GM12892 (cell line): ENCODE results near the gene PTPN4.

Experiments used
- DNase-seq: peaks from one replicate; pipeline ENCODE4 v3.0.0; 2011; ENCODE audit not compliant: insufficient read length
- FAIRE-seq: peaks from 2 replicates; lab custom pipeline; 2011; peaks lifted over from hg19 to GRCh38; lab: Jason Lieb, UNC
- POLR2A ChIP-seq: IDR thresholded peaks from 2 replicates; pipeline ENCODE4 v1.6.1; 2011; ENCODE audit warnings: low read depth, low read length, control low read depth
- POLR2AphosphoS5 ChIP-seq: IDR thresholded peaks from 2 replicates; pipeline ENCODE4 v1.6.1; 2011; ENCODE audit warnings: low read depth, low read length, control low read depth
- TAF1 ChIP-seq: IDR thresholded peaks from 2 replicates; pipeline ENCODE4 v1.6.1; 2011; ENCODE audit warnings: low read depth, mild to moderate bottlenecking, control low read depth, low read length, borderline replicate concordance

PTPN4 gene

DNA sequence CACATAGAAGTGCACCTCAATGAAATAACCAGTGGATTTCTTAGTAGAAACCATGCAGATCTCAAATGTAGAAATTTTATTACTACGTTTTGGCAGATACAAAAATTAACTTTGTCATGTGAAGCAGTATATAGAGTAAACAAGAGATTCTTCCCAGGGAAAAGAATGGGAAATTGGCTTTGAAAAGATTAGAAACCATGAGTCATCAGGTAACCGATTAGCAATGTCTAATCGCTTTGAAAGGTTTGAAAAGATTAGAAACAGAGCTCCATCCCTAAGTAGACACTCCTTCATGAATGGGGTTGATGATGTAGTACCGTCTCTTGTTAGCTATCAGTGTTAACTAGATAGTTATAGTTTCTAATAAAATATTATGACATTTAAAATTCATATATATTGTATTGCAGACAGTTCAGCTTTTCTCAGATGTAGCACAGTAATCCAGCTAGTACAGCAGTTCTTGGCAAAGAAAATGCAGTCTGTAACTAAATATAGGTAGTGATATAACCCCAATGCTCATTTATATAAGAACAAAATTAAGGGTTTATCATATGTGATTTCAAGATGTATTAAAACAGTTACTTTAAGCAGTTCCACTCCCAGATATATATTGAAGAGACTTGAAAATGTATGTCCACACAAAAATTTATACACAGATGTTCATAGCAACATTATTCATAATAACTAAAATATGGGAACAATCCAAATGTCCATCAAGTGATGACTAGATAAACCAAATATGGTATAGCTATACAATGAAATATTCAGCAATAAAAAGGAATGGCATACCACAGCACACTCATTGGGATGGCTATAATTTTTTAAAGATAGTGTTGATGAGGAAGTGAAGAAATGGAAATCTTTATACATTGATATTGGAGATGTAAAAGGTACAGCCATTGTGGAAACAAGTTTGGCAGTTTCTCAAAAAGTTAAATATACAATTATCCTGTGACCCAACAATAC, 113.9 kb downstream of the PTPN4 start:
- no peak for DNase-seq
- TF ChIP-seq TAF1 (no peak), POLR2A (no peak), POLR2AphosphoS5 (no peak)
- FAIRE-seq, result no peak

DNA sequence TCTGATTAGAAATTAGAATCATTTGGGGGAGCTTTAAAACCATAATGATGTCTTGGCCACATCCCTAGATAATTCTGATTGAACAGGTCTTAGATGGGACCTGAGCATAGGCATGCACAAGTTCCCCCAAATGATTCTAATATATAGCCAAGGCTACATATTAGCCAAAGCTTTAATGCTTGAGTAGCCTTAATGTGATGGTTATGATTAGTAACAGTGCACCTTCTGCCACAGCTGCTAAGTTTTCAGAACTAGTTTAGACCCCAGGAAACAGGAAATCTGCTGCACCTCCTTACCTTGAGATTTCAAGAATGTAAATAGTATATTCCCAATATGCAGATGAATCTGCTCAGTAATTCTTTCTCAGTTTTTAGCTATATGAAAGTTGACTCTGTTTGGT, 119.8 kb downstream of the PTPN4 start:
- no peak for TF ChIP-seq POLR2A
- TF ChIP-seq POLR2AphosphoS5, result no peak
- no peak for TF ChIP-seq TAF1
- FAIRE-seq (peak; percentile 72), DNase-seq (no peak)

DNA sequence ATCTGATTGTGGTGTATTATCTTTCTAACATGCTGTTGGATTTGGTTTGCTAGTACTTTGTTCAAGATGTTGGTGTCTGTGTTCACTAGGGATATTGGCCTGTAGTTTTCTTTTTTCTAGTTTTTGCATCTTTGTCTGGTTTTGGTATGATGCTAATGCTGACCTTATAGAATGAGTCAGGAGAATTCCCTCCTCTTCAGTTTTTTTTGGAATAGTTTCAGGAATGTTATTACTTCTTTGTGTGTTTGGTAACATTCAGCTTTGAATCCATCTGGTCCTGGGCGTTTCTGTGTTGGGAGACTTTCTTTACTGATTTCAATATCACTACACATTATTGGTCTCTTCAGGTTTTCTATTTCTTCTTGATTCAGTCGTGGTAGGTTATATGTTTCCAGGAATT, 129.0 kb downstream of the PTPN4 start:
- no peak for FAIRE-seq
- TF ChIP-seq POLR2A, result no peak
- TF ChIP-seq POLR2AphosphoS5, result no peak
- no peak for TF ChIP-seq TAF1
- no peak for DNase-seq

DNA sequence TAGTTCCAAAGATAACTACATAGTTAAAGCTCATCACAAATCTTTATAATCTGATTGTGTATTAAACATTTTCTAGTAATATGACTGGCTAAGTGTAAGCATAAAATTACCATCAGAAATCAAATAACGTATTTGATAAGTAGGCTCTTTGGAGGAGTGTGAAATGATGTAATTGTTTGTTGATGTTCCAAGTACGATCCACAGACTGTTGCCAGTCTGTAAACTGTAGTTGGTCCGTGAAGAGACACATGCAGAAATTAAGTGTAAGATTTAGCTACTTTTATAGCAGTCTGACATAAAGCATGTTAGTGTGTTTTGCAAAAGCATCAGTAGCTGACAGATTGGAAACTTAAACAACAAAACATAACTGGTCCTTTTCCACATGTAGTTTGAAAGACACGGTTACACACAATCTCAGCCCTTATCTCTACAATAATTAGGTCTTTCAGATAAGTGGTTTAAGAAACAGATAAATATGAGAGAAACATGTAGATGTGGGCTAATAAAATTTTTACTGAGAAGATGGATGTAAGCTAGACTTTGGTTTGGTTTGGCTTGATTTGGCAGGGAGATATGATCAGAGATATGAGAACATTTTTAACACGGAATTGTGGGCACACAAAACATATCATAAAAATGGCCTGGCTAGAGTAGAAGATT, 138.1 kb downstream of the PTPN4 start:
- FAIRE-seq (no peak), DNase-seq (no peak)
- TF ChIP-seq POLR2AphosphoS5 (no peak), POLR2A (no peak), TAF1 (no peak)

DNA sequence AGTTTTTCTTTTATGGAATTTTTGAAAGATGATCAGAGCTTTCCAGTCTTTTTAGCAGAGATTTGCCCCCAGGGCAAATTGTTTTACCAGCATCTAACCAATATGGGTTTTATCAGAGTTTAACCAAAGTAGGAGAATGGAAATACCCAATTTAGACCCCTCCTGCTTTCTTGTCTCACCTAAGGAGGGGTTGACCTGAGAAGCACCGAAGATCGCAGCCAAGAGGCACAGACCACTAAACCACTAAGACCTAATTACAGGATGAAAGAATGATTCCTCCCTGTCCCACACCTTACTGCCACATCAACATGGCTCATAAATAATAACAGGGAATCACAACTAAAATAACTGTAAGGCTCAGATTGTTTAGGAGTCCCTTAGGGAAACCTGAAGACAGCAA, 141.3 kb downstream of the PTPN4 start:
- DNase-seq, result no peak
- TF ChIP-seq POLR2AphosphoS5 (no peak), TAF1 (no peak), POLR2A (no peak)
- FAIRE-seq, result no peak

DNA sequence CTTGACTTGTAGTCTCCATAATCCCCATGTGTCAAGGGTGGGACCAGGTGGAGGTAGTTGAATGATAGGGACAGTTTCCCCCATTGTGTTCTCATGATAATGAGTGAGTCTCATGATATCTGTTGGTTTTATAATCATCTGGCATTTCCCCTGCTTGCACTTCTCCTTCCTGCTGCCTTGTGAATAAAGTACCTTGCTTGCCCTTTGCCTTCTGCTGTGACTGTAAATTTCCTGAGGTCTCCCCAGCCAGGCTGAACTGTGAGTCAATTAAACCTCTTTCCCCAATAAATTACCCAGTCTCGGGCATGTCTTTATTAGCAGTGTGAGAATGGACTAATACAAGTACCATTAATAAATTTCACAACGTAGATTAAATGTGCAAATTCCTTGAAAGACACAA, 150.8 kb downstream of the PTPN4 start:
- no peak for DNase-seq
- no peak for FAIRE-seq

DNA sequence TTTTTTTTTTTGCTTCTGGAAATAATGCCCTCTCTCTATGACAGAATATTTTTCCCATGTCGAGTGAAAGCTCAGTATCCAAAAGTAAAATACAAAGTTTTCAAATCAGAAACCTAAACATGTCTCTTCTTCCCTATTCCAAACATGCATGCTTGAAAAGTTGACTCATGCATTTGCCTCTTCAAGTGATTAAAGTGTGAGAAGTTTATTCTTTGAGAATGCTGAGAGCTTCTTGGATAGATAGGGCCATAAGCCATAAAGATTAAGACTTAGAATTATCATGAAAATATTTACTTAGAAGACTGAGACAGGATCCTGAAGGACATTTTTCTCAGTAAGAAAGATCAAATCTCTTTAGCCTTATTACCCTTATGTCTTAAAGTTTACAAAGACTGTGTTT, 154.5 kb downstream of the PTPN4 start:
- no peak for FAIRE-seq
- no peak for TF ChIP-seq POLR2AphosphoS5
- TF ChIP-seq POLR2A, result no peak
- TF ChIP-seq TAF1, result no peak
- no peak for DNase-seq

More for the DNA sequence above, 150.8 kb downstream of the PTPN4 start:
- TF ChIP-seq POLR2A (no peak), POLR2AphosphoS5 (no peak)

DNA sequence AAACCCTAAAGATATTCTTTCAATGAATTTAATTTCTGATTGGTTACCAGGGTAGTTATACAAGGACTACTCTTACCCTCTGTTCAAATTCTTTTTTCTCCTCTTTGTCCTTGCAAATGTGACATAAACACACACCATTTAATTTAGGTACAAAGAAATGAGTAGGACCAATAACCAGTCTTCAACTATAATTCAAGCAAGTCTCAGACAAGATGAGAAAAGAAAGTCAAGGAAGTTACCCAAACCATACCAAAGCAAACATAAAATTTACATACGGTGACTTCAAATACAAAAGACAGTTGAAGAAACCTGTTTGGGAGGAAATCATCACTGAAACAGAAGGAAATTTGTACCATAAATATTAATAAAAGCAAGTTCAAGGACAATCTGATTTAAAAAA, 162.1 kb downstream of the PTPN4 start:
- DNase-seq (no peak), FAIRE-seq (no peak)
- TF ChIP-seq TAF1 (no peak), POLR2AphosphoS5 (no peak), POLR2A (no peak)

DNA sequence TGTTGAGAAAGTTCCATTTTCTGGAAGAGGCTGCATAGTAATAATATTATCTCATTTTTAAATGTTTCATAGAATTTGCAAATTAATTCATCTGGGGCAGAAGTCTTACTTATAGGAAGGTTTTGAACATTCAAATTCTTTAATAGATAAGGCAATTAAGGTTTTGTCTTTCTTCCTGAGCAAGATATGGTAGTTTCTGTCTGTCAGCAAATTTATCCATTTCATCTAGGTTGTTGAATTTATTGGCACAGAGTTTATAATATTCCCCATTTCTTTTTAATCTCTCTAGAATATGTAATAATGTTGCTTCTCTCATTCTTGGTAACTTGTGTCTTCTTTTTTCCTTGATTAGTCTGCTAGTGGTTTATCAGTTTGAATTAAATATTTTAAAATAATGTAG, 163.0 kb downstream of the PTPN4 start:
- DNase-seq, result no peak
- no peak for FAIRE-seq
- TF ChIP-seq POLR2A, result no peak
- no peak for TF ChIP-seq TAF1
- no peak for TF ChIP-seq POLR2AphosphoS5

DNA sequence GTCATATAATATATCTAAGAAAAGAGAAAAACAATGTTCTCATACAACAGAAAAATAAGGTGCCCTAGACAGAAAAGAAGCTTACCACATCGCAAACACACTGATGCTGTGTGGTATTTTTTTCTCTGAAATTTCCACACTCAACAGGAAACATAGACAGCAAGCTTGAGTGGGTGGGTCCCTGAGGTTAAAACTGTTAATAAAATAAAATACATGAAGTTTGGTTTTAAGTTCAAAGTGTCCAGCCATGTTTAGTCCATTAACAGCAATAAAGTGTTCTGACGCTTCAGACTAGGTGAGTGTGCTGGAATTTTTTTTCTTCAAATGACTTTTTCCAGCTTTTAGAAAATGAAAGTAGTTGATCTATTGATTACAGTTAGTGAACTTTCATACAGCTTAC, 169.8 kb downstream of the PTPN4 start:
- TF ChIP-seq POLR2A (no peak), TAF1 (no peak), POLR2AphosphoS5 (no peak)
- FAIRE-seq, result no peak

DNA sequence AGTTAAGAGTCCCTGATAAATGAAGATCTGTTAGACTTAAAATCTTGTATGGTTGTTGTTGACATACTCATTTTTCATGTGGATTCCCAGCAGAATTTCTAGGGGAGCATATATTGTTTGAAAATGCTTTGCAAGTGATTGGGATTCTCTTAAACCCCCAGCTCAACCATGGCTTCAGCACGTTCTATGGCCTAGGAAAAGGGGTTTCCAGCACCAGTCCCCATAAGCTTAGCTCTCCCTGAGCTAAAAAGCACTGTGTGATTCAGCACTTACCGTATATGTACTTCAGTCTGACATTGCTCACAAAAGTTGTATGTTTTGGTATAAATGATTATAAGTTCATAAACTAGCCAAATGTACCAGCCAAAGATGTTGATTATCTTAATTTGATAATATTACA, 173.1 kb downstream of the PTPN4 start:
- TF ChIP-seq POLR2A, result no peak
- TF ChIP-seq POLR2AphosphoS5, result no peak
- TF ChIP-seq TAF1, result no peak
- FAIRE-seq, result no peak

More for the DNA sequence above, 169.8 kb downstream of the PTPN4 start:
- no peak for DNase-seq

DNA sequence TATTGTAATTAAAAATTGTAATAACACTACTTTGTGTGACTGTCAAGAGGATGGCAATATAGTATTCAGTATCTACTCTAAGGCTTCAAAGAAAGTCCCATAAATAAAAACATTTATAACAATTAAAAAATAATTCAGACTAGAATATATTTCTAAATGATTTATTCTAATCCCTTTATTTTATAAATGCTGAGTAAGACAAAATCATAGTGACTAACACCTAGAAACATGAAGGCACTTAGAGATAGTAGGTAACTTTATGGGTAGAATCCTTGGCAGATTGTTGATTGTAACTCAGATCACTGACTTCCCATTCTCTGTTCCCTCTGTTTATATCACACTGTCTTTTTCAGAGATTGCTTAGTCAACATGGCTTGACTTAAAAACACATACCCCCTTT, 174.6 kb downstream of the PTPN4 start:
- FAIRE-seq, result no peak
- TF ChIP-seq POLR2AphosphoS5 (no peak), TAF1 (no peak), POLR2A (no peak)
- DNase-seq, result no peak

More for the DNA sequence above, 173.1 kb downstream of the PTPN4 start:
- no peak for DNase-seq
